Calu3 (cell line): ENCODE data around the gene CPT1B. TPM values are rescaled to one million over a fixed set of nuclear protein-coding genes. Genes with fewer than 3 reads are reported as not detected.
A peak's percentile ranks its signal among the peaks of the same experiment; 100 is the strongest.
"Not testable (repeated sequence)": the region's sequence is repeated elsewhere in the genome, so short reads cannot be mapped to it uniquely, and the experiment has no call there.

Experiments used
- BruUV-seq: library from RNA; stranded (reverse); fragments of 400-500 nt; replicated peaks from 2 replicates; lab custom pipeline; 2021; lab: Mats Ljungman, UMichigan
- CTCF ChIA-PET: fragments of 300-600 bp; sonication (Branson Sonifier 250); formaldehyde crosslinking; loops from one replicate; lab custom pipeline; 2022; ENCODE audit warnings: antibody characterized with exemption; lab: Charles Lee
- DNase-seq: peaks from one replicate; pipeline ENCODE4 v3.0.0; 2022
- H3K27ac Mint-ChIP-seq: one replicate; pipeline ENCODE4 v1.8.0; 2022; ENCODE audit warnings: mixed read lengths; ENCODE audit not compliant: unreplicated experiment
- H3K27me3 Mint-ChIP-seq: one replicate; pipeline ENCODE4 v1.8.0; 2022; ENCODE audit warnings: mixed read lengths; ENCODE audit not compliant: unreplicated experiment
- H3K36me3 Mint-ChIP-seq: one replicate; pipeline ENCODE4 v1.8.0; 2022; ENCODE audit warnings: mild to moderate bottlenecking, moderate library complexity, mixed read lengths; ENCODE audit not compliant: insufficient read depth, unreplicated experiment
- H3K4me1 Mint-ChIP-seq: one replicate; pipeline ENCODE4 v1.8.0; 2022; ENCODE audit warnings: mild to moderate bottlenecking, low read depth, mixed read lengths; ENCODE audit not compliant: unreplicated experiment
- H3K4me3 Mint-ChIP-seq: one replicate; pipeline ENCODE4 v1.8.0; 2022; ENCODE audit warnings: mild to moderate bottlenecking, low read depth, moderate library complexity, mixed read lengths; ENCODE audit not compliant: unreplicated experiment
- H3K9me3 Mint-ChIP-seq: one replicate; pipeline ENCODE4 v1.8.0; 2022; ENCODE audit warnings: low read depth, mixed read lengths; ENCODE audit not compliant: unreplicated experiment
- intact Hi-C: fragments of 100-400 bp; cut with micrococcal nuclease; formaldehyde crosslinking; loops from one replicate; pipeline ENCODE4 v1.10.0; 2022; ENCODE audit not compliant: unreplicated experiment
- total RNA-seq: library from RNA; stranded (reverse); gene quantifications from 2 replicates; pipeline ENCODE4 v1.2.3, GENCODE V29; 2022
- TF ChIP-seq, protein P1 (sequence below): fragments of 200-600 bp; IDR thresholded peaks from one replicate; pipeline ENCODE4 v1.8.0; 2022; ENCODE audit warnings: antibody characterized with exemption; ENCODE audit not compliant: unreplicated experiment

The CPT1B gene
- total RNA-seq, 1 experiment from 2014 or later, result 72.6 TPM

DNA sequence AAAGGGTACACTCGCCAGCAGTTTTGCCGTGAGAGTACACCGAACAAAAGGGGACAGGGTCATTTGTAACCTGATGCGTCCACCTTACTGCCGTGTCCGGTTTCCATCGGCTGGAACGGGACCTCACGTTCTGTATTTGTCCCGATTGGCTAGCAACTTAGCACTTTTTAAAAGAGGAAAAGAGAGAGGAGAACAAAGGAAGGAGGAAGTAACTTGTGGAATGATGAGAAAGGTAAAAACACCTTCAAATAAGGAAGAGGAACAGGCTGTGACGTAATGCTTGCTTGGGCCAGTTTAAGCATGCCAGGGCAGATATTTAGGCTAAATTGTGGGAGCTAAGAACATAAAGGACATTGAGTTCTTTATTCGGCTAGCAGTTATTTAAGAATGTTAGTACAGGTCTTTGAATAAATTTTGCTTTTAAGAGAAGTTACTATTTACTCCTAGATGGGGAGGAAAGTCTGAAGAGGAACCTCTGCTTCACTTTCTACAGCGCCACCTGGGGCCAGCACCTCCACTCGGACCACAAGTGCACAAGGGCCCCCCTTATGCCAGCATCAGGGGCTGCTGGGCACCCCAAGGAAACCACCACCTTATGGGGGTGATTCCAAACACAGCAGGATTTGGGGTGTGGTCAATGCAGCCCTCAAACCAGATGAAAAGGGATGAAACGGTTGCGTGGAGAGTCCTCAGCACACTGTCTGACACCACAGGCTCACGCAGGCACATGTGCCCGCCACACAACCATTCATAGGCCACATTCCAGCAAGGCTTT, 43.9 kb upstream of the CPT1B start:
- Mint-ChIP-seq H3K27me3 (peaks cover 9% of the 10 kb centered on the region), H3K36me3 (peaks cover 24% of the 10 kb centered on the region), H3K4me3 (peak overlapping the region; percentile 59), H3K27ac (peak overlapping the region; percentile 87), H3K9me3 (no peaks in the 10 kb centered on the region), H3K4me1 (peaks cover 41% of the 10 kb centered on the region)
- TSS peak; percentile 95 for BruUV-seq
- CTCF ChIA-PET, result interaction anchor here (1.0 to 2.9 kb wide), 3 partner anchors 59 to 97 kb away, joined by 5 to 30 read pairs (median 12); partner anchors contain the start of genes SCO2 and SYCE3
- TF ChIP-seq, protein P1, sequence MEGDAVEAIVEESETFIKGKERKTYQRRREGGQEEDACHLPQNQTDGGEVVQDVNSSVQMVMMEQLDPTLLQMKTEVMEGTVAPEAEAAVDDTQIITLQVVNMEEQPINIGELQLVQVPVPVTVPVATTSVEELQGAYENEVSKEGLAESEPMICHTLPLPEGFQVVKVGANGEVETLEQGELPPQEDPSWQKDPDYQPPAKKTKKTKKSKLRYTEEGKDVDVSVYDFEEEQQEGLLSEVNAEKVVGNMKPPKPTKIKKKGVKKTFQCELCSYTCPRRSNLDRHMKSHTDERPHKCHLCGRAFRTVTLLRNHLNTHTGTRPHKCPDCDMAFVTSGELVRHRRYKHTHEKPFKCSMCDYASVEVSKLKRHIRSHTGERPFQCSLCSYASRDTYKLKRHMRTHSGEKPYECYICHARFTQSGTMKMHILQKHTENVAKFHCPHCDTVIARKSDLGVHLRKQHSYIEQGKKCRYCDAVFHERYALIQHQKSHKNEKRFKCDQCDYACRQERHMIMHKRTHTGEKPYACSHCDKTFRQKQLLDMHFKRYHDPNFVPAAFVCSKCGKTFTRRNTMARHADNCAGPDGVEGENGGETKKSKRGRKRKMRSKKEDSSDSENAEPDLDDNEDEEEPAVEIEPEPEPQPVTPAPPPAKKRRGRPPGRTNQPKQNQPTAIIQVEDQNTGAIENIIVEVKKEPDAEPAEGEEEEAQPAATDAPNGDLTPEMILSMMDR, result peak; percentile 42
- peak; percentile 34 for DNase-seq
- intact Hi-C loops, result loop anchor here (2.0 to 5.0 kb wide), 3 partner anchors 40 to 91 kb away; partner anchors contain the start of genes CHKB and TYMP

- CTCF ChIA-PET, result interaction anchor here (0.5 to 2.9 kb wide), 7 partner anchors 58 to 220 kb away, joined by 3 to 30 read pairs (median 10); partner anchors contain the start of genes LMF2, NCAPH2, SCO2 and SYCE3
- peaks cover 9% of the 10 kb centered on the region for H3K27me3 Mint-ChIP-seq
- intact Hi-C loops, result loop anchor here (2.0 to 5.0 kb wide), 3 partner anchors 39 to 91 kb away; partner anchors contain the start of genes CHKB and TYMP
- DNase-seq, result no peak
- H3K9me3 Mint-ChIP-seq, result no peaks in the 10 kb centered on the region
- BruUV-seq, result no TSS peak
- peaks cover 22% of the 10 kb centered on the region for H3K36me3 Mint-ChIP-seq
- TF ChIP-seq, protein P1, result no peak
- H3K4me3 Mint-ChIP-seq, result peak overlapping the region; percentile 59
- H3K4me1 Mint-ChIP-seq, result peaks cover 37% of the 10 kb centered on the region
- peak overlapping the region; percentile 87 for H3K27ac Mint-ChIP-seq
Measured at GRCh38 chr22:50621356-50621880, 43.2 kb upstream of the CPT1B start.

DNA sequence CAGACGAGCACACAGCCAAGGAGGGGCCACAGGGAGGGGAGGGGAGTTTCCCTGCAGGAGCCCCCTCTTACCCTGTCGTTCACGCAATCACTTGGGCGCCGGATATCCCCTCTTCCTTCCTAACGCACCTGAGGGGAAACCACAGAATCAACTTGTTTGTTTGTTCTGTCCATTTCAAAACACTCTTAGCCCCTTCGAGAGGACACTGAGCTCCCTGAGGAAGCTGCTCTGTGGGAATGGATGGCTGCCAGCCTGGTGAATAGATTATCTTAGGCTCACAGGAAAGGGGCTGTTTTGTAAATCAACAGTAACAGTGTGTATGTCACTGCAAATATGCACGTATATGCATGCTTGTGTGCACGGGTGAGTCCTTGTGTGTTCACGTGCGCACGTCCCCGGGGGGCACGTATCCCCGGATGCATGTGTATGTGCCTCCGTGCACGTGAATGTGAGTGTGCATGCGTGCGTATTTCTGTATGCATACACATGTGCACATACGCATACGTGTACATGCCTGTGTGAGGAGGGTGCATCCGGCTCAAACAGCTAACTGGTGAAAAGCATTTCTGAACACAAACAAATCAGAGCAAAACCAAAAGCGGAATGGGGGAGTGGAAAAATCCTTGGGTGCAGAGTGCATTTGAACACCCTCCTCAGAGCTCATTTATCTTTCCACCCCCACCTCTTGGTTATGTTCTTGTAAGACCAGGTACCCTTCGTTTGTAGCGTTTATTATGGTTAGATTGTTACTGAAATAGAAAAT, 42.5 kb upstream of the CPT1B start:
- TF ChIP-seq, protein P1, result no peak
- no TSS peak for BruUV-seq
- intact Hi-C loops, result loop anchor here (2.0 to 5.0 kb wide), 3 partner anchors 38 to 90 kb away; partner anchors contain the start of genes CHKB and TYMP
- Mint-ChIP-seq H3K4me1 (peaks cover 34% of the 10 kb centered on the region), H3K36me3 (peaks cover 22% of the 10 kb centered on the region), H3K4me3 (peak overlapping the region; percentile 59), H3K9me3 (no peaks in the 10 kb centered on the region), H3K27ac (peak overlapping the region; percentile 87), H3K27me3 (peaks cover 9% of the 10 kb centered on the region)
- peak; percentile 24 for DNase-seq
- CTCF ChIA-PET, result interaction anchor here (0.5 to 2.9 kb wide), 18 partner anchors 21 to 324 kb away, joined by 3 to 30 read pairs (median 4); partner anchors contain the start of genes LMF2, MAPK8IP2, NCAPH2 and SCO2

DNA sequence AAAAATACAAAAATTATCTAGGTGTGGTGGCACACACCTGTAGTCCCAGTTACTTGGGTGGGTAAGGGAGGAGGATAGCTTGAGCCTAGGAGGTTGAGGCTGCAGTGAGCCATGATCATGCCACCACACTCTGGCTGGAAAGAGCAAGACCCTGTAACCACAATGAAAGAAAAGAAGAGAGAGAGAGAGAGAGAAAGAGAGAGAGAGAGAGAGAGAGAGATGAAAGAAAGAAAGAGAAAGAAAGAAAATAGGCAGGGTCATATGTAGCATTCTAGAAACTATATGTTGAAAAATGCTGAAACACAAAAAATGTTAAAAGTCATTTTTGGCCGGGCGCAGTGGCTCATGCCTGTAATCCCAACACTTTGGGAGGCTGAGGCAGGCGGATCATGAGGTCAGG, 36.1 kb upstream of the CPT1B start:
- H3K27ac Mint-ChIP-seq, CTCF ChIA-PET, H3K9me3 Mint-ChIP-seq, H3K4me3 Mint-ChIP-seq, BruUV-seq, DNase-seq, H3K36me3 Mint-ChIP-seq, intact Hi-C loops: not testable (repeated sequence)
- Mint-ChIP-seq H3K27me3 (peaks cover 25% of the 10 kb centered on the region), H3K4me1 (peaks cover 12% of the 10 kb centered on the region)
